Skeletal muscle satellite cell (primary cell): ENCODE measurements around the gene ACBD5.
"Not testable (repeated sequence)": the region's sequence is repeated elsewhere in the genome, so short reads cannot be mapped to it uniquely, and the experiment has no call there.

Experiments
- H3K27me3 ChIP-seq: 2 replicates; pipeline ENCODE4 v1.7.0; 2013; ENCODE audit warnings: low read length; ENCODE audit not compliant: control insufficient read depth, insufficient read depth
- H3K36me3 ChIP-seq: 2 replicates; pipeline ENCODE4 v1.7.0; 2013; ENCODE audit warnings: mild to moderate bottlenecking, control low read depth, low read length; ENCODE audit not compliant: insufficient read depth
- H3K4me1 ChIP-seq: 2 replicates; pipeline ENCODE4 v1.7.0; 2013; ENCODE audit warnings: low read length; ENCODE audit not compliant: control insufficient read depth, insufficient read depth
- H3K4me2 ChIP-seq: 2 replicates; pipeline ENCODE4 v1.7.0; 2013; ENCODE audit warnings: mild to moderate bottlenecking, low read length
- H3K4me3 ChIP-seq: 2 replicates; pipeline ENCODE4 v1.7.0; 2013; ENCODE audit warnings: low read length
- H3K9ac ChIP-seq: 2 replicates; pipeline ENCODE4 v1.7.0; 2013; ENCODE audit warnings: mild to moderate bottlenecking, low read depth, low read length, moderate library complexity
- H3K9me3 ChIP-seq: replicated peaks from 2 replicates; pipeline ENCODE4 v1.7.0; 2013; ENCODE audit warnings: mild to moderate bottlenecking, control low read depth, low read length

The ACBD5 gene

GRCh38 chr10:27236589-27237128 lies 3.9 kb downstream of the ACBD5 start:
- not testable (repeated sequence) for H3K9me3 ChIP-seq, H3K4me1 ChIP-seq, H3K4me3 ChIP-seq, H3K9ac ChIP-seq, H3K36me3 ChIP-seq, H3K4me2 ChIP-seq, H3K27me3 ChIP-seq

GRCh38 chr10:27235706-27236105 lies 4.9 kb downstream of the ACBD5 start:
- H3K4me1 ChIP-seq, result no peaks in the 10 kb centered on the region

DNA sequence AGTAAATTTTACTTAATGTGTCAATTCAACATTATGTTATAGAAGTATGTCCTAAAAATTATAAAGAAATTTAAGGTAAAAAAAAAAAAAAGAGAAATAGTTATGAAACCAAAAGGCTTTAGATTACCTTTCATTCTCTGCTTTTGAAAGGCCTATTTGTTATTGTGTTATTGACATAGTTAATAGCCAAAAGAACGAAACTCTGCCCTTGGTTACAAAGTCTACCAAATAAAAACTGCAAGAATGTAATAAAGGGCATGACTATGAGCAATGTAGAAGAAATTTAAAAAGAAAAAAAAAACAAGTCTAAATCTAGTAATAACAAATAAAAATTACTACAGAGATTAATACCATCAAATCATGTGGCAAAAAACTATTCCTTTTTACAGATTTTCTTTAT lies 10.6 kb downstream of the ACBD5 start:
- no peak overlapping the region for H3K4me2 ChIP-seq
- H3K9me3 ChIP-seq, result no peaks in the 10 kb centered on the region
- H3K36me3 ChIP-seq, result peaks cover 16% of the 10 kb centered on the region
- H3K4me1 ChIP-seq, result no peaks in the 10 kb centered on the region
- no peak overlapping the region for H3K4me3 ChIP-seq
- H3K9ac ChIP-seq, result no peak overlapping the region
- no peaks in the 10 kb centered on the region for H3K27me3 ChIP-seq

More at GRCh38 chr10:27235706-27236105, 4.9 kb downstream of the ACBD5 start:
- peaks cover 7% of the 10 kb centered on the region for H3K36me3 ChIP-seq
- no peak overlapping the region for H3K9ac ChIP-seq
- no peaks in the 10 kb centered on the region for H3K9me3 ChIP-seq
- no peak overlapping the region for H3K4me3 ChIP-seq
- no peaks in the 10 kb centered on the region for H3K27me3 ChIP-seq
- H3K4me2 ChIP-seq, result no peak overlapping the region

DNA sequence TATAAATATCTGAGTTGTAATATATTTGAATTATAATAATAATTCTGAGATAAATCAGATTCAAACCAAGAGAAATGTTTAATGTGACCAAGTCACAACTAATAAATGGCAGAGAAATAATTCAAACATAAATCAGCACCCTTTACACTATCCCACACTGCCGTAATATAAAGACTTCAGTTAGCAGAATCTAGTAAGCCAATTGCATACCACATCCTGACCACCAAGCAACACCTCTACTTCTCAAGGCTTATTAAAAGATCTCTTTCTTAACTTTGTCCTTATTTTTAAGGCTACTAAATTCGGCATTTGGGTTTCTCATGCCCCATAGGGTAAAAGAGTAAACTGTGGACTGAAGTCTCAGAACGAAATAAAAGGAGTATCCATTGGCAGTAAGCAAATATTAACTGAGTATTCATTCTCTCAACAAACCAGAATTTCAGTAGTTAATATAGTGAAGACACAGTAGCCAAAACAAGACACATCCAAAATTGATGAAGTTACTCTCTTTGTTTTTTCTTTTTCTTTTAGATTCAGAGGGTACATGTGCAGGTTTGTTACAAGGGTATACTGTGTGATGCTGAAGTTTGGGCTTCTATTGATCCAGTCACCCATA lies 14.8 kb downstream of the ACBD5 start:
- Histone ChIP-seq H3K9ac (no peak overlapping the region), H3K9me3 (no peaks in the 10 kb centered on the region), H3K4me3 (no peak overlapping the region), H3K36me3 (peaks cover 25% of the 10 kb centered on the region), H3K4me1 (no peaks in the 10 kb centered on the region), H3K27me3 (no peaks in the 10 kb centered on the region), H3K4me2 (no peak overlapping the region)

DNA sequence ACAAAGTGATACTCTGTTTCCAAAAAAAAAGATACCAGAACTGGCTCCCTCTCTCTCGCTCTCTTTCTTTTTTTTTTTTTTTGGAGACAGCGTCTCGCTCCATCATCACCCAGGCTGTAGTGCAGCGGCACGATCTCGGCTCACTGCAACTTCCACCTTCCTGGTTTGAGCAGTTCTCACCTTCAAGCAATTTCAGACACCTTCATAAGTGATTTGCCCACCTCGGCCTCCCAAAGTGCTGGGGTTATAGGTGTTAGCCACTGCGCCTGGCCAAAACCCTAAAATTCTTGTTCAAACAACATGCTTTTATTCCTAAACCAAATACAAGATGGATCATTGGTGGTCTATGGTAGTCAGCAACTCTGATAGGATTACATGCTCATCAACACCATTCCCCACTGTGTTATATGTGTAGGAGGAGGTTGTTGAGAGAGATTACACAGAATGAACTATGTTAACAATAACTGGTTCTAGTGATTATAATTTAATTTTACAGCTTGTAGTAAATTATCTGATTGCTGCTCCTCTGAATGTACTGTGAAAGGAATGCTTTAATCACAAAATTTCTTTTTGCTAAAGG lies 15.5 kb downstream of the ACBD5 start:
- Histone ChIP-seq H3K4me2 (no peak overlapping the region), H3K36me3 (peaks cover 29% of the 10 kb centered on the region), H3K4me1 (no peaks in the 10 kb centered on the region), H3K4me3 (no peak overlapping the region), H3K9me3 (no peaks in the 10 kb centered on the region), H3K9ac (no peak overlapping the region), H3K27me3 (no peaks in the 10 kb centered on the region)

DNA sequence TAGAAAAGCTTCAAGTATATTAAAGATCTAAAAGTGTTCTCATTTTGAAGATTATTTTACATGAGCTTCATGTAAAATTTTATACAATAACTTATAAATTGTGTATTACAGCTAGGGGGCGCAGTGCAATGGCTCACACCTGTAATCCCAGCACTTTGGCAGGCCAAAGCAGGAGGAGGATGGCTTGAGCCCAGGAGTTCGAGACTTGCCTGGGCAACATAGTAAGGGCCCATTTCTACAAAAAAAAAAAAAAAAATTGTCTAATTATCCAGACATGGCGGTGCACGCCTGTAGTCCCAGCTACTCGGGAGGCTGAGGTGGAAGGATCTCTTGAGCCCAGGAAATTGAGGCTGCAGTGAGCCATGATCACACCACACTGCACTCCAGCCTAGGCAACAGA lies 16.6 kb downstream of the ACBD5 start:
- H3K36me3 ChIP-seq, result peaks cover 29% of the 10 kb centered on the region
- H3K9ac ChIP-seq, result no peak overlapping the region
- no peak overlapping the region for H3K4me2 ChIP-seq
- no peaks in the 10 kb centered on the region for H3K9me3 ChIP-seq
- no peaks in the 10 kb centered on the region for H3K4me1 ChIP-seq
- H3K27me3 ChIP-seq, result no peaks in the 10 kb centered on the region
- no peak overlapping the region for H3K4me3 ChIP-seq

- Histone ChIP-seq H3K4me1 (no peaks in the 10 kb centered on the region), H3K4me2 (no peak overlapping the region), H3K9ac (no peak overlapping the region), H3K4me3 (no peak overlapping the region), H3K27me3 (no peaks in the 10 kb centered on the region), H3K9me3 (no peaks in the 10 kb centered on the region), H3K36me3 (peaks cover 47% of the 10 kb centered on the region)
These were observed 33.2 kb downstream of the ACBD5 start for GRCh38 chr10:27207350-27207749.

DNA sequence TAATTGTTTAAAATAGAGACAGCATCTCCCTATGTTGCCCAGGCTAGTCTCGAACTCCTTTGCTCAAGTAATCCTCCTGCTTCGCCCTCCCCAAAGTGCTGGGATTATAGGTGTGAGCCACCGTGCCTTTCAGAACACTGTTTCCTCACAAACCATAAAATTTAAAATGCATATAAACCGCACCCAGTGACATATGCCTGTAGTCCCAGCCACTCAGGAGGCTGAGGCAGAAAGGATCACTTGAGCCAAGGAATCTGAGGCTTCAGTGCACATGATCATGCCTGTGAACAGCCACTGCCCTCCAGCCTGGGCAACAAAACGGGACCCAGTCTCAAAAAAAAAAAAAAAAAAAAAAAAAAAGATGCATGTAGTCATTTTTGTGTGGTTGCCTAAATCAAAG lies 36.8 kb downstream of the ACBD5 start:
- no peak overlapping the region for H3K4me3 ChIP-seq
- H3K4me1 ChIP-seq, result no peaks in the 10 kb centered on the region
- no peak overlapping the region for H3K9ac ChIP-seq
- H3K27me3 ChIP-seq, result no peaks in the 10 kb centered on the region
- no peaks in the 10 kb centered on the region for H3K9me3 ChIP-seq
- H3K36me3 ChIP-seq, result peaks cover 45% of the 10 kb centered on the region
- H3K4me2 ChIP-seq, result no peak overlapping the region

- Histone ChIP-seq H3K4me3 (no peak overlapping the region), H3K9me3 (no peaks in the 10 kb centered on the region), H3K9ac (no peak overlapping the region), H3K27me3 (no peaks in the 10 kb centered on the region), H3K4me2 (no peak overlapping the region), H3K4me1 (no peaks in the 10 kb centered on the region), H3K36me3 (peaks cover 15% of the 10 kb centered on the region)
These were observed 42.5 kb downstream of the ACBD5 start for GRCh38 chr10:27197980-27198620.

GRCh38 chr10:27192284-27192683 lies 48.3 kb downstream of the ACBD5 start:
- Histone ChIP-seq H3K9me3 (no peaks in the 10 kb centered on the region), H3K4me3 (no peak overlapping the region), H3K4me2 (peak overlapping the region; percentile 30), H3K4me1 (peaks cover 10% of the 10 kb centered on the region), H3K9ac (peak overlapping the region; percentile 25), H3K36me3 (no peaks in the 10 kb centered on the region), H3K27me3 (no peaks in the 10 kb centered on the region)

GRCh38 chr10:27190508-27190907 lies 50.1 kb downstream of the ACBD5 start:
- no peak overlapping the region for H3K4me3 ChIP-seq
- H3K9ac ChIP-seq, result no peak overlapping the region
- H3K36me3 ChIP-seq, result no peaks in the 10 kb centered on the region
- peaks cover 10% of the 10 kb centered on the region for H3K4me1 ChIP-seq
- H3K4me2 ChIP-seq, result no peak overlapping the region
- H3K9me3 ChIP-seq, result no peaks in the 10 kb centered on the region
- no peaks in the 10 kb centered on the region for H3K27me3 ChIP-seq

DNA sequence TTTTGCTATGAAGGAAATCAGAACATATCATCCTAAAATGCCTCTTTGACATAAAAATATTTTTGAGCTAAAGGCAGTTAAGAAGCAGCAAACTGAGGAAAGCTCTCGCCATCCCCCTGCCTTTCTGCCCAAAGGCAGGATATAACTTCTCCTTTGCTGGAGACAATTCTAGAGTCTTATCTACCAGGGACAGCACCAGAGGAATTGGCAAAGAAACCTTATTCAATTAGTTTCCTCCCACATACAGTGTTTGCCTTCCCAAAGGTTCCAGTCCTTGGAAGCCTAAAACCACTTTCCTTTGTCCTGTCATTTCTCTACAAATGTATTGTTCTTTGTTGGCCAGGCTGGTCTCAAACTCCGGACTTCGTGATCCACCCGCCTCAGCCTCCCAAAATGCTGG lies 51.7 kb downstream of the ACBD5 start:
- Histone ChIP-seq H3K27me3 (no peaks in the 10 kb centered on the region), H3K4me2 (no peak overlapping the region), H3K9ac (no peak overlapping the region), H3K4me1 (peaks cover 10% of the 10 kb centered on the region), H3K4me3 (no peak overlapping the region), H3K9me3 (no peaks in the 10 kb centered on the region), H3K36me3 (peaks cover 2% of the 10 kb centered on the region)
